ENCODE results near the gene NEDD4L. TPM values are rescaled to one million over a fixed set of nuclear protein-coding genes. Genes with fewer than 3 reads are reported as not detected.
A peak's percentile ranks its signal among the peaks of the same experiment; 100 is the strongest.

The NEDD4L gene
- total and polyA plus RNA-seq, 4 donors: 40.2 to 308 (median 148) TPM

DNA sequence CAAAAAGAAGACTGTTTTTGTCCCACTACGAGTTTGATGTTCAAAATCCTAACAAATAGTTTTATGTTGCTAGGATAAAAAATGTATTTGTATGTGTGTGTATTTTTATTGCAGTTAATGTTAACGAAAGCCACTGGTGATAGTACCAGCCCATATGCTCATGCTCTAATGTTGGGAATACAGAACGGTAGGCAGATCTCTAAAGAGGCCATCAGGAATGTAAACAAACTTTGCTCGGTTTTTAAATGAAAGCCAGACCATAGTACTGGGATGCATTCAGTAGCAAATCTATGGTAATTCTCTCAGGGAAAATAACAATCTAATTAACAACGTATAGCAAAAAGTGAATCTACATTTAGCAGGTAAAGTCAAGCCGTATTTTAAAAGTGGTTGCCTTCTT, 208.1 kb downstream of the NEDD4L start:
- ATAC-seq (ENCODE audit: insufficient read depth, low FRiP score) (no peak), DNase-seq (peak in 1 of 3 donors; percentile 49)
- Histone ChIP-seq H3K27me3 (ENCODE audit: control insufficient read depth in 3 of 3, insufficient read depth in 3 of 3, low read length in 2 of 3) (no peaks in the 10 kb centered on the region), H3K9ac (ENCODE audit: insufficient read depth in 1 of 2, low read length in 2 of 2) (no peak overlapping the region), H3K27ac (ENCODE audit: low read depth in 1 of 2, low read length in 1 of 2) (no peak overlapping the region), H3K4me3 (no peak overlapping the region), H3K9me3 (ENCODE audit: control insufficient read depth in 4 of 4, insufficient read depth in 3 of 4, low read length in 3 of 4) (peaks cover 0 to 2% (median 0%) of the 10 kb centered on the region in 4 donors), H3K36me3 (ENCODE audit: control insufficient read depth in 4 of 4, insufficient read depth in 4 of 4, low read length in 4 of 4) (peaks cover 0 to 9% (median 1%) of the 10 kb centered on the region in 4 donors), H3K4me1 (ENCODE audit: control insufficient read depth in 5 of 5, insufficient read depth in 5 of 5, low read length in 5 of 5) (peaks cover 0 to 24% (median 2%) of the 10 kb centered on the region in 5 donors)
- TF ChIP-seq, protein P1, sequence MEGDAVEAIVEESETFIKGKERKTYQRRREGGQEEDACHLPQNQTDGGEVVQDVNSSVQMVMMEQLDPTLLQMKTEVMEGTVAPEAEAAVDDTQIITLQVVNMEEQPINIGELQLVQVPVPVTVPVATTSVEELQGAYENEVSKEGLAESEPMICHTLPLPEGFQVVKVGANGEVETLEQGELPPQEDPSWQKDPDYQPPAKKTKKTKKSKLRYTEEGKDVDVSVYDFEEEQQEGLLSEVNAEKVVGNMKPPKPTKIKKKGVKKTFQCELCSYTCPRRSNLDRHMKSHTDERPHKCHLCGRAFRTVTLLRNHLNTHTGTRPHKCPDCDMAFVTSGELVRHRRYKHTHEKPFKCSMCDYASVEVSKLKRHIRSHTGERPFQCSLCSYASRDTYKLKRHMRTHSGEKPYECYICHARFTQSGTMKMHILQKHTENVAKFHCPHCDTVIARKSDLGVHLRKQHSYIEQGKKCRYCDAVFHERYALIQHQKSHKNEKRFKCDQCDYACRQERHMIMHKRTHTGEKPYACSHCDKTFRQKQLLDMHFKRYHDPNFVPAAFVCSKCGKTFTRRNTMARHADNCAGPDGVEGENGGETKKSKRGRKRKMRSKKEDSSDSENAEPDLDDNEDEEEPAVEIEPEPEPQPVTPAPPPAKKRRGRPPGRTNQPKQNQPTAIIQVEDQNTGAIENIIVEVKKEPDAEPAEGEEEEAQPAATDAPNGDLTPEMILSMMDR (IDR thresholded peaks at IDR 0.05; ENCODE audit: control extremely low read depth, extremely low read depth): no peak
- 70 to 82% methylated on average over 6 of the region's 6 CpGs for WGBS, 2 donors

DNA sequence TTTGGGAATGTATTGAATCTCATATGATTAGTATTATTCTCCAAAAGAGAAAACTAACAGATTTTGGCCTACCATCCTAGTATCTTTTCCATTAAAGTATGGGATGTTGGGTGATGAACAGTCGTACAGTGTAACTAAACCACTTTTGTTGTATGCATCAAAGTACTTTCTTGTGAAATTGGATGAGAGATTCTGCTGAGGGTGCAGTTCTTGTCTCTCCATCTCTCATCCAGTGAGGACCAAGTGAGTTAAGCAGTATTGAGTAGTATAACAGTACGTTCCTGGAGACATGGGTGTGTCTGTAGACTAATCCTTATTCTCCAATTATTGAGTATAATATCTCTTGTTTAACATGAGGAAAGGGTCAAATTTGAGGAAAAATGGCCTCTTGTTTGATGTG, 209.3 kb downstream of the NEDD4L start:
- Histone ChIP-seq H3K4me1 (ENCODE audit: control insufficient read depth in 5 of 5, insufficient read depth in 5 of 5, low read length in 5 of 5) (peaks cover 0 to 23% (median 0%) of the 10 kb centered on the region in 5 donors), H3K27ac (ENCODE audit: low read depth in 1 of 2, low read length in 1 of 2) (no peak overlapping the region), H3K4me3 (no peak overlapping the region), H3K9me3 (ENCODE audit: control insufficient read depth in 4 of 4, insufficient read depth in 3 of 4, low read length in 3 of 4) (peaks cover 0 to 2% (median 0%) of the 10 kb centered on the region in 4 donors), H3K27me3 (ENCODE audit: control insufficient read depth in 3 of 3, insufficient read depth in 3 of 3, low read length in 2 of 3) (no peaks in the 10 kb centered on the region), H3K36me3 (ENCODE audit: control insufficient read depth in 4 of 4, insufficient read depth in 4 of 4, low read length in 4 of 4) (peaks cover 0 to 9% (median 1%) of the 10 kb centered on the region in 4 donors), H3K9ac (ENCODE audit: insufficient read depth in 1 of 2, low read length in 2 of 2) (no peak overlapping the region)
- no peak for ATAC-seq (ENCODE audit: insufficient read depth, low FRiP score)
- no peak for DNase-seq
- TF ChIP-seq, protein P1 (IDR thresholded peaks at IDR 0.05; ENCODE audit: control extremely low read depth, extremely low read depth): no peak
- 91% methylated on average over 2 of the region's 2 CpGs for WGBS, 2 donors

DNA sequence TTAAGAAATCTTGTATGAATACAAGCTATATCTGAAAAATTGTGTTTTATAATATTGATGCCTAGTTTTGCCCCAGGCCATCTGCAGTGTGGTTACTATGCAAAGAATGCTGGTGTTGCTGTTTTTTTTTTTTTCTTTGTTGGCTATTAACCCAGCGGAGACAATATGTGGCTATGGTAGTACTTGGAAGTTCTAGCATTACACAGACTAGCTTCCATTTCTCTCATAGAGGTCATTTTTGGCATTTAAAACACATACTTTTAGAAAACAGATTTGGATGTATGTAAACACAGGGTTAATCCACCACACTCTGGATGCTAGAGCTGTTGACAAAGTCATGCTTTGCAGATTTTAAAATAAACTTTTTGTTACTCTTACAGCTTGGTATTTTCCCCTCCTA, 209.8 kb downstream of the NEDD4L start:
- WGBS, 2 donors: 91 to 100% methylated on average over 1 of the region's 1 CpG
- Histone ChIP-seq H3K27ac (ENCODE audit: low read depth in 1 of 2, low read length in 1 of 2) (no peak overlapping the region), H3K4me3 (no peak overlapping the region), H3K4me1 (ENCODE audit: control insufficient read depth in 5 of 5, insufficient read depth in 5 of 5, low read length in 5 of 5) (peaks cover 0 to 23% (median 0%) of the 10 kb centered on the region in 5 donors), H3K9ac (ENCODE audit: insufficient read depth in 1 of 2, low read length in 2 of 2) (no peak overlapping the region), H3K36me3 (ENCODE audit: control insufficient read depth in 4 of 4, insufficient read depth in 4 of 4, low read length in 4 of 4) (peaks cover 0 to 9% (median 1%) of the 10 kb centered on the region in 4 donors), H3K9me3 (ENCODE audit: control insufficient read depth in 4 of 4, insufficient read depth in 3 of 4, low read length in 3 of 4) (peaks cover 0 to 2% (median 0%) of the 10 kb centered on the region in 4 donors), H3K27me3 (ENCODE audit: control insufficient read depth in 3 of 3, insufficient read depth in 3 of 3, low read length in 2 of 3) (no peaks in the 10 kb centered on the region)
- TF ChIP-seq, protein P1 (IDR thresholded peaks at IDR 0.05; ENCODE audit: control extremely low read depth, extremely low read depth): no peak
- no peak for DNase-seq
- ATAC-seq (ENCODE audit: insufficient read depth, low FRiP score): no peak

All from lung (tissue), 12 donors.